AG04449 (cell line): ENCODE measurements around the gene CNTNAP2.

ENCODE experiments used
- CTCF ChIA-PET: fragments of 350-600 bp; formaldehyde crosslinking; extraction: SDS; loops from one replicate; lab custom pipeline; 2021; ENCODE audit warnings: antibody characterized with exemption; lab: Yijun Ruan, JAX
- POLR2A ChIA-PET: fragments of 400-600, 350-600 bp; formaldehyde crosslinking; extraction: SDS; loops from one replicate; lab custom pipeline; 2020; ENCODE audit warnings: antibody characterized with exemption, inconsistent platforms; lab: Yijun Ruan, JAX
- DNase-seq: peaks from one replicate; pipeline ENCODE4 v3.0.0-alpha.2; 2010; ENCODE audit warnings: low read depth, low spot score
- H3K4me3 ChIP-seq: 2 replicates; pipeline ENCODE4 v1.5.1; 2011; ENCODE audit warnings: low read depth, mild to moderate bottlenecking, control low read depth, low read length
- CTCF ChIP-seq: IDR thresholded peaks from one replicate; pipeline ENCODE4 v1.5.1; 2011; ENCODE audit warnings: mild to moderate bottlenecking, moderate library complexity, low read length, control low read depth, inconsistent platforms; ENCODE audit not compliant: insufficient read depth; ENCODE audit errors: missing control alignments

CNTNAP2 gene

GRCh38 chr7:146208492-146208891 is 91.9 kb downstream of the CNTNAP2 start:
- CTCF ChIA-PET: no interaction called here
- no peak for TF ChIP-seq CTCF
- DNase-seq: no peak
- POLR2A ChIA-PET: no interaction called here
- no peak overlapping the region for H3K4me3 ChIP-seq

- ChIA-PET POLR2A (no interaction called here), CTCF (interaction anchor here (0.6 kb wide), 1 partner anchor 1989 kb away, joined by 3 read pairs; no protein-coding TSS in a partner anchor)
- no peak overlapping the region for H3K4me3 ChIP-seq
- TF ChIP-seq CTCF: no peak
- no peak for DNase-seq
Measured at GRCh38 chr7:146214842-146215241, 98.2 kb downstream of the CNTNAP2 start.

GRCh38 chr7:146216396-146217041 is 99.9 kb downstream of the CNTNAP2 start:
- POLR2A ChIA-PET: no interaction called here
- no peak for TF ChIP-seq CTCF

GRCh38 chr7:146223851-146224250 is 107.2 kb downstream of the CNTNAP2 start:
- CTCF ChIA-PET: no interaction called here
- DNase-seq: no peak
- POLR2A ChIA-PET: no interaction called here
- TF ChIP-seq CTCF: no peak
- H3K4me3 ChIP-seq: no peak overlapping the region

More at GRCh38 chr7:146216396-146217041, 99.9 kb downstream of the CNTNAP2 start:
- CTCF ChIA-PET: no interaction called here
- no peak overlapping the region for H3K4me3 ChIP-seq
- no peak for DNase-seq

GRCh38 chr7:146232604-146233003 is 116.0 kb downstream of the CNTNAP2 start:
- H3K4me3 ChIP-seq: no peak overlapping the region
- DNase-seq: no peak
- TF ChIP-seq CTCF: no peak
- CTCF ChIA-PET: no interaction called here
- POLR2A ChIA-PET: no interaction called here

- TF ChIP-seq CTCF: no peak
- no peak for DNase-seq
- ChIA-PET CTCF (no interaction called here), POLR2A (no interaction called here)
- no peak overlapping the region for H3K4me3 ChIP-seq
Measured at GRCh38 chr7:146235195-146235594, 118.6 kb downstream of the CNTNAP2 start.
